ENCODE results near the gene MYRF.

DNA sequence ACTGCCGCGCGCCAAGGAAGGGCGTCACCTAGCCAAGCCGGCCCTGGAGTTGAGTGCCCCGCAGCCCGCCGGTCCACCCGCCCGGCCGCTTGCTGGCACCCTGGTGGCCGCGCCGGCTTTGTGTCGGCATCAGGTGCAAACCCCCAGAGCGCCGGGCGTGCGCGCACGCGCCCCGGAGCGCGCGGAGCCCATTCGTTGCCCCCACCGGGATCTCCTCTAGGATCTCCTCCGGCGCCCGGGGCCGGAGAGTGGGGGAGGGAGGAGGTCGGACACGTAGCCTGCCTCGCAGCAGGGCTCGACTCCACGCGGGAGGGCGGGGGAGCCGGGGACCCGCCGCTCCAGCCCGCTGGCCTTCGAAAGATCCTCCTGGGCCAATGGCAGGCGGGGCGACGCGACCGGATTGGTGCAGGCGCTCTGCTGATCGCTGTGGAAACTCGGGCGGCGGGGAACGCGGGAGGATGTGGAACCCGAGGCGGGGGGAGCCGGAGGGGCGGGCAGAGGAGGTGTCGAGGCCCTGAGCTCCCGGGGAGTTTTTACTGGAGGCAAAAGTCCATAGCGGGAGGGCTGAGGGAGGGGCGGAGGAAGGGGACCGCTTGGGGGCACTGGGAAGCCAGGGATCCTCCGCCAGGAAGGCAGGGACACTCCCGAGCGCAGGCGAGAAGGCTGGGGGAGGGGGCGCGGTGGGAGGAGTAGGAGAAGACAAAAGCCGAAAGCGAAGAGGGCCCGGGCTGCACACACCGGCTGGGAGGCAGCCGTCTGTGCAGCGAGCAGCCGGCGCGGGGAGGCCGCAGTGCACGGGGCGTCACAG lies 75.3 kb downstream of the MYRF start, which contains the start of gene FADS2:
- TF ChIP-seq, protein P1, sequence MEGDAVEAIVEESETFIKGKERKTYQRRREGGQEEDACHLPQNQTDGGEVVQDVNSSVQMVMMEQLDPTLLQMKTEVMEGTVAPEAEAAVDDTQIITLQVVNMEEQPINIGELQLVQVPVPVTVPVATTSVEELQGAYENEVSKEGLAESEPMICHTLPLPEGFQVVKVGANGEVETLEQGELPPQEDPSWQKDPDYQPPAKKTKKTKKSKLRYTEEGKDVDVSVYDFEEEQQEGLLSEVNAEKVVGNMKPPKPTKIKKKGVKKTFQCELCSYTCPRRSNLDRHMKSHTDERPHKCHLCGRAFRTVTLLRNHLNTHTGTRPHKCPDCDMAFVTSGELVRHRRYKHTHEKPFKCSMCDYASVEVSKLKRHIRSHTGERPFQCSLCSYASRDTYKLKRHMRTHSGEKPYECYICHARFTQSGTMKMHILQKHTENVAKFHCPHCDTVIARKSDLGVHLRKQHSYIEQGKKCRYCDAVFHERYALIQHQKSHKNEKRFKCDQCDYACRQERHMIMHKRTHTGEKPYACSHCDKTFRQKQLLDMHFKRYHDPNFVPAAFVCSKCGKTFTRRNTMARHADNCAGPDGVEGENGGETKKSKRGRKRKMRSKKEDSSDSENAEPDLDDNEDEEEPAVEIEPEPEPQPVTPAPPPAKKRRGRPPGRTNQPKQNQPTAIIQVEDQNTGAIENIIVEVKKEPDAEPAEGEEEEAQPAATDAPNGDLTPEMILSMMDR (IDR thresholded peaks at IDR 0.05; ENCODE audit: extremely low read depth in 1 of 2, insufficient read depth in 1 of 2, low read depth in 1 of 2, low read length in 2 of 2): peak; percentile 12 to 28
- no peak for TF ChIP-seq EZH2 (IDR thresholded peaks at IDR 0.05; ENCODE audit: borderline replicate concordance, low read depth, low read length, severe bottlenecking)
- peak; percentile 65 for TF ChIP-seq MYC (IDR thresholded peaks at IDR 0.05; ENCODE audit: low read depth, low read length)
